DMS53 (cell line): ENCODE data around the gene SLC35G1.

ENCODE experiments used
- DNase-seq: peaks from one replicate; lab custom pipeline; 2025; lab: John Stamatoyannopoulos, UW

Gene SLC35G1

GRCh38 chr10:93876381-93876780, 17.4 kb upstream of the SLC35G1 start:
- no peak for DNase-seq

- DNase-seq: no peak
Measured at GRCh38 chr10:93879273-93879672, 14.5 kb upstream of the SLC35G1 start.

- peak; percentile 25 for DNase-seq
Measured at GRCh38 chr10:93894516-93895378, 969 bp downstream of the SLC35G1 start.

GRCh38 chr10:93897070-93897780, 3.4 kb downstream of the SLC35G1 start:
- DNase-seq: no peak

- DNase-seq: no peak
Measured at GRCh38 chr10:93899109-93899508, 5.3 kb downstream of the SLC35G1 start.

- no peak for DNase-seq
Measured at GRCh38 chr10:93903051-93903450, 9.3 kb downstream of the SLC35G1 start.

- DNase-seq: peak; percentile 26
Measured at GRCh38 chr10:93904901-93905300, 11.1 kb downstream of the SLC35G1 start.

- DNase-seq: no peak
Measured at GRCh38 chr10:93907059-93907458, 13.3 kb downstream of the SLC35G1 start.

- DNase-seq: no peak
Measured at GRCh38 chr10:93911866-93912265, 18.1 kb downstream of the SLC35G1 start.

GRCh38 chr10:93912444-93912843, 18.7 kb downstream of the SLC35G1 start:
- DNase-seq: no peak

- no peak for DNase-seq
Measured at GRCh38 chr10:93913706-93914105, 19.9 kb downstream of the SLC35G1 start.

- DNase-seq: peak; percentile 67
Measured at GRCh38 chr10:93915598-93915997, 21.8 kb downstream of the SLC35G1 start.

GRCh38 chr10:93916257-93917063, 22.7 kb downstream of the SLC35G1 start:
- peak; percentile 75 for DNase-seq

GRCh38 chr10:93917064-93917391, 23.2 kb downstream of the SLC35G1 start:
- no peak for DNase-seq

GRCh38 chr10:93917821-93918220, 24.0 kb downstream of the SLC35G1 start:
- no peak for DNase-seq

GRCh38 chr10:93921338-93921737, 27.6 kb downstream of the SLC35G1 start:
- peak; percentile 40 for DNase-seq

- DNase-seq: no peak
Measured at GRCh38 chr10:93926613-93927012, 32.8 kb downstream of the SLC35G1 start.

- no peak for DNase-seq
Measured at GRCh38 chr10:93938140-93938539, 44.4 kb downstream of the SLC35G1 start.

- no peak for DNase-seq
Measured at GRCh38 chr10:93940881-93941280, 47.1 kb downstream of the SLC35G1 start.

- DNase-seq: no peak
Measured at GRCh38 chr10:93941606-93942005, 47.8 kb downstream of the SLC35G1 start.

GRCh38 chr10:93945819-93946218, 52.0 kb downstream of the SLC35G1 start:
- DNase-seq: no peak

GRCh38 chr10:93947055-93947454, 53.3 kb downstream of the SLC35G1 start:
- no peak for DNase-seq

- DNase-seq: no peak
Measured at GRCh38 chr10:93947524-93947923, 53.7 kb downstream of the SLC35G1 start.
